ENCODE data around the gene PSMB7. TPM values are rescaled to one million over a fixed set of nuclear protein-coding genes. Genes with fewer than 3 reads are reported as not detected.

The PSMB7 gene
- total RNA-seq, 4 donors from 2014 or later = 265 to 438 (median 354) TPM

GRCh38 chr9:124323904-124324303 lies 91.3 kb downstream of the PSMB7 start:
- H3K27ac ChIP-seq = no peak overlapping the region
- DNase-seq (no peak), ATAC-seq (no peak)
- H3K4me3 ChIP-seq = no peak overlapping the region
- no peaks in the 10 kb centered on the region for H3K4me1 ChIP-seq
- no peaks in the 10 kb centered on the region for H3K9me3 ChIP-seq
- H3K27me3 ChIP-seq = no peaks in the 10 kb centered on the region
- TF ChIP-seq, protein P1, sequence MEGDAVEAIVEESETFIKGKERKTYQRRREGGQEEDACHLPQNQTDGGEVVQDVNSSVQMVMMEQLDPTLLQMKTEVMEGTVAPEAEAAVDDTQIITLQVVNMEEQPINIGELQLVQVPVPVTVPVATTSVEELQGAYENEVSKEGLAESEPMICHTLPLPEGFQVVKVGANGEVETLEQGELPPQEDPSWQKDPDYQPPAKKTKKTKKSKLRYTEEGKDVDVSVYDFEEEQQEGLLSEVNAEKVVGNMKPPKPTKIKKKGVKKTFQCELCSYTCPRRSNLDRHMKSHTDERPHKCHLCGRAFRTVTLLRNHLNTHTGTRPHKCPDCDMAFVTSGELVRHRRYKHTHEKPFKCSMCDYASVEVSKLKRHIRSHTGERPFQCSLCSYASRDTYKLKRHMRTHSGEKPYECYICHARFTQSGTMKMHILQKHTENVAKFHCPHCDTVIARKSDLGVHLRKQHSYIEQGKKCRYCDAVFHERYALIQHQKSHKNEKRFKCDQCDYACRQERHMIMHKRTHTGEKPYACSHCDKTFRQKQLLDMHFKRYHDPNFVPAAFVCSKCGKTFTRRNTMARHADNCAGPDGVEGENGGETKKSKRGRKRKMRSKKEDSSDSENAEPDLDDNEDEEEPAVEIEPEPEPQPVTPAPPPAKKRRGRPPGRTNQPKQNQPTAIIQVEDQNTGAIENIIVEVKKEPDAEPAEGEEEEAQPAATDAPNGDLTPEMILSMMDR (IDR thresholded peaks at IDR 0.05 in 4 of 5, conservative IDR thresholded peaks at IDR 0.05 in 1 of 5) = no peak
- no peak for TF ChIP-seq POLR2A (IDR thresholded peaks at IDR 0.05)
- in situ Hi-C loops (cut with MboI; ENCODE audit: low sequenced_read_pairs in 4 of 4) = loop anchor here in 2 of 4 donors (5.0 to 25.0 kb wide), 2 partner anchors 187 to 197 kb away; no protein-coding TSS in a partner anchor
- intact Hi-C loops (cut with DNase I; ENCODE audit: low total_unique reads) = no loop called here
- no peaks in the 10 kb centered on the region for H3K36me3 ChIP-seq

- Histone ChIP-seq H3K27ac (no peak overlapping the region), H3K9me3 (no peaks in the 10 kb centered on the region), H3K36me3 (no peaks in the 10 kb centered on the region), H3K27me3 (no peaks in the 10 kb centered on the region), H3K4me3 (no peak overlapping the region), H3K4me1 (no peaks in the 10 kb centered on the region)
- TF ChIP-seq POLR2A (IDR thresholded peaks at IDR 0.05) = no peak
- TF ChIP-seq, protein P1 (IDR thresholded peaks at IDR 0.05 in 4 of 5, conservative IDR thresholded peaks at IDR 0.05 in 1 of 5) = no peak
- intact Hi-C loops (cut with DNase I; ENCODE audit: low total_unique reads) (no loop called here), in situ Hi-C loops (cut with MboI; ENCODE audit: low sequenced_read_pairs in 4 of 4) (loop anchor here in 2 of 4 donors (5.0 to 25.0 kb wide), 2 partner anchors 186 to 196 kb away; no protein-coding TSS in a partner anchor)
- no peak for ATAC-seq
- DNase-seq = no peak
Measured at GRCh38 chr9:124322618-124323432, 92.4 kb downstream of the PSMB7 start.

DNA sequence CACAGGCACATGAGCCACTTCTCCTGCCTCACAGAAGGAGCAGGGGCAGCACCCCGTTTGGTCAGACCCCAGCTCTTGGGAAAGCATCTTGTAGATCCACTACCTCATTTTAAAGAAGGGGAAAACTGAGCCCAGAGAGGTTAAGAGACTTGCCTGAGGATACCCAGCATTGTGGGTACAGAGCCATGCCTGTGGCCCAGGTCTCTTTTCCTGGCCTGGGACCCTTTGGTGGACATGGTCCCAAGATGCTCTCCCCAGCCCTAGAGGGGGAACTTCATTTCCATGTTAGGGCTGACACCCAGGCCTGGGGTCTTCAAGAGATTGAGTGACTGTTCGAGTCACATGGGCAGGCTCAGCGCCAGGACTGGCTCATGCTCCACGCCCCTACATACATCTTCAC lies 93.3 kb downstream of the PSMB7 start:
- Histone ChIP-seq H3K36me3 (no peaks in the 10 kb centered on the region), H3K4me1 (no peaks in the 10 kb centered on the region), H3K9me3 (no peaks in the 10 kb centered on the region), H3K4me3 (no peak overlapping the region), H3K27ac (no peak overlapping the region), H3K27me3 (no peaks in the 10 kb centered on the region)
- ATAC-seq = no peak
- in situ Hi-C loops (cut with MboI; ENCODE audit: low sequenced_read_pairs in 4 of 4) = loop anchor here in 2 of 4 donors (5.0 to 25.0 kb wide), 2 partner anchors 185 to 195 kb away; no protein-coding TSS in a partner anchor
- DNase-seq = no peak
- intact Hi-C loops (cut with DNase I; ENCODE audit: low total_unique reads) = no loop called here
- TF ChIP-seq, protein P1 (IDR thresholded peaks at IDR 0.05 in 4 of 5, conservative IDR thresholded peaks at IDR 0.05 in 1 of 5) = no peak
- TF ChIP-seq POLR2A (IDR thresholded peaks at IDR 0.05) = no peak

- TF ChIP-seq, protein P1 (IDR thresholded peaks at IDR 0.05 in 4 of 5, conservative IDR thresholded peaks at IDR 0.05 in 1 of 5) = no peak
- no peak for TF ChIP-seq POLR2A (IDR thresholded peaks at IDR 0.05)
- in situ Hi-C loops (cut with MboI; ENCODE audit: low sequenced_read_pairs in 4 of 4) (loop anchor here in 2 of 4 donors (5.0 to 25.0 kb wide), 2 partner anchors 184 to 194 kb away; no protein-coding TSS in a partner anchor), intact Hi-C loops (cut with DNase I; ENCODE audit: low total_unique reads) (no loop called here)
- no peak for ATAC-seq
- Histone ChIP-seq H3K27me3 (no peaks in the 10 kb centered on the region), H3K36me3 (no peaks in the 10 kb centered on the region), H3K4me1 (no peaks in the 10 kb centered on the region), H3K4me3 (no peak overlapping the region), H3K9me3 (no peaks in the 10 kb centered on the region), H3K27ac (no peak overlapping the region)
- DNase-seq = no peak
Measured at GRCh38 chr9:124321416-124321815, 93.8 kb downstream of the PSMB7 start.

Data from gastrocnemius medialis (tissue), 4 donors.